ENCODE measurements around the gene PLEKHM2.
A peak's percentile ranks its signal among the peaks of the same experiment; 100 is the strongest.

Gene PLEKHM2

DNA sequence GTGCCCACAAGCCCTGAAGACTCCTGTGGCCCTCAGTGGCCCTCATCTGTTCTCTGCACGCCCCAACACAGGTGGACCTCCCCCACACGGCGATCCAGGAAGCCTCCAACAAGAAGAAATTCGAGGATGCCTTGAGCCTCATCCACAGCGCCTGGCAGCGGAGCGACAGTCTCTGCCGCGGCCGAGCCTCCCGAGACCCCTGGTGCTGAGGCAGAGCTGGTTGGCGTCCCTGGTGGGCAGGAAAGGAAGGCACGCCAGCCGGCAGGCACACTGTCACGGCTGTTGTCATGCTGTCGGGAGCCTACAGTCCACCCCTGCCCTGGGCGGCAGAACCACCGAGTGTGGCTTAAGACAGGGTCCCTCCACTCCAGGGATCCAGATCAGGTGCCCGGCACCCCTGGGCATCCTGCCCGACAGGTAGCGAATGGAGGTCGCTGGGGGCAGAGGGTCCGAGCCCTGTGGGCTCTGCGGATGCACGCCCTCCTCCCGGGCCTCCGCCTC is 49.7 kb downstream of the PLEKHM2 start:
- DNase-seq (ENCODE audit: low read depth in 1 of 2, low spot score in 1 of 2) = no peak
- no peak for TF ChIP-seq JUND (IDR thresholded peaks at IDR 0.05; ENCODE audit: low read depth)
- in situ Hi-C loops (cut with HindIII; ENCODE audit: low pct_unique_long_range_greater_than_20kb, low sequenced_read_pairs) = no loop called here

DNA sequence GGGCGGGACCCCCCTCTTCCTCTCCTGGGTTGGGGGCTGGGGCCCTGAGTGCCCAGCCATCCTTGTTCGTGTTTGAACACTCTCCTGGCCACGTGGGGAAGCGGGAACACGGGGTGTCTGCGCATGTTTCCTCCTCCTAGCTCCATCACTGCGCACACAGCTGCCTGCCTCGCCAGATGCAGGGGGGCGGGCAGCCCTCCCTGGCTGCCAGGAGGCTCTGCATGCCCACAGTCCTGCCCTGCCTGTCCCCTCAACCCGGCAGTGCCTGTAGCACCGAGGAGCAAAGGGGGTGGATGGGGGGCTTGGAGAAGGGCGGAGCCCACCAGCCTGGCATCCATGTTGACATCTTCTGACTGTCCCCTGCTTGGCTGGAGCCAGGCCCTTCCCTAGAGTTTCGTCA is 50.2 kb downstream of the PLEKHM2 start:
- no peak for TF ChIP-seq JUND (IDR thresholded peaks at IDR 0.05; ENCODE audit: low read depth)
- in situ Hi-C loops (cut with HindIII; ENCODE audit: low pct_unique_long_range_greater_than_20kb, low sequenced_read_pairs) = no loop called here
- DNase-seq (ENCODE audit: low read depth in 1 of 2, low spot score in 1 of 2) = no peak

DNA sequence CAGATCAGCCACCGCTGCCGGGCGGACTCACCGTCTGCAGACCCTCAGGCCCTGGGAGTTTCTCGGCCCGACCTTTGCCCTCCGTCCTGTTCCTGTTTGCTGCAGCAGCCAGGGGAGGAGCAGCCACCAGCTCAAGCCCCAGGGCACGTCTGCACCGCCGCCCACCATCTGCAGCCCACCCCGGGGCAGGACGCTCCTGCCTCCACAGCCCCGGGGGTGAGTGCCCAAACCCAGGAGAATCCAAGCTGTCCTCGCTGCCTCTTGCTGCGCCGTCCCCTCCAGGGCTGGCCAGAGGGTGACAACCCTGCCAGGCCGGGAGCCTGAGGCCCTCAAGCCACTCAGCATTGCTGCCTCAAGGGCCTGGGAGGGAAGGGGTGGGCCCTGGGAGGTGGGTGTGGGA is 50.8 kb downstream of the PLEKHM2 start:
- in situ Hi-C loops (cut with HindIII; ENCODE audit: low pct_unique_long_range_greater_than_20kb, low sequenced_read_pairs) = no loop called here
- no peak for DNase-seq (ENCODE audit: low read depth in 1 of 2, low spot score in 1 of 2)
- no peak for TF ChIP-seq JUND (IDR thresholded peaks at IDR 0.05; ENCODE audit: low read depth)

DNA sequence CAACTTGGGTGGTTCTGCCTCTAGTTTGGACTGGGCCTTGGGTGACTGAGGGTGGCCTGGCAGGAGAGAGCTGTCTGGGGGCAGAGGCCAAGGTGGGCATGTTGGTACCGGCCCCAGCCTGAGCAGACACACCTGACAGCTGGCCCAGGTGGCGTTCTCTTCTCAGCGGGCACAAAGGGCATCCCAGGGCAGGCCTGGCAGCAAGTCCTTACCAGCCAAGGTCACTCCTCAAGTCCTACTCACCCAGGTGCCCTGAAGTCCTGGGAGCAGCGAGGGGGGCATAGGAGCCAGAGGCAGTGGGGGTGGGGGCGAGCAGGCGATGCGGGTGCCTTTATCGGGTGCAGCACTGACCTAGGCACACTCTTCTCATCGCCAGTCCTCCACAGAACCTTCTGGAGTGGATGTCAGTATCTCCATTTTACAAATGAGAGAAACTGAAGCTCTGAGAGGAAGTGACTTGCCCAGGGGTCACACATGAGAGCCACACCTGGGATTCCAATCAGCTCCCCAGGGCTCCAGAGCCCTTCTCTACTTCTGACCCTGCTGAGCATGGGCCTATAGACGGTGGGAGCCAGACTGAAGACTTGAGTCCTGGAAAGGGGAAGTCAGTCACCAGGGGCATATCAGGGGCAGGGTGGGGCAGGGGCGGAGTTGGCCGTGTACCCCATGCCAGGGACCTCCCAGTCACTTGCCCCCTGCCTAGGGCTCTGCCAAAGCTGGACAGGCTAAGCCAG is 51.4 kb downstream of the PLEKHM2 start:
- TF ChIP-seq JUND (IDR thresholded peaks at IDR 0.05; ENCODE audit: low read depth) = no peak
- DNase-seq (ENCODE audit: low read depth in 1 of 2, low spot score in 1 of 2) = no peak
- in situ Hi-C loops (cut with HindIII; ENCODE audit: low pct_unique_long_range_greater_than_20kb, low sequenced_read_pairs) = no loop called here

DNA sequence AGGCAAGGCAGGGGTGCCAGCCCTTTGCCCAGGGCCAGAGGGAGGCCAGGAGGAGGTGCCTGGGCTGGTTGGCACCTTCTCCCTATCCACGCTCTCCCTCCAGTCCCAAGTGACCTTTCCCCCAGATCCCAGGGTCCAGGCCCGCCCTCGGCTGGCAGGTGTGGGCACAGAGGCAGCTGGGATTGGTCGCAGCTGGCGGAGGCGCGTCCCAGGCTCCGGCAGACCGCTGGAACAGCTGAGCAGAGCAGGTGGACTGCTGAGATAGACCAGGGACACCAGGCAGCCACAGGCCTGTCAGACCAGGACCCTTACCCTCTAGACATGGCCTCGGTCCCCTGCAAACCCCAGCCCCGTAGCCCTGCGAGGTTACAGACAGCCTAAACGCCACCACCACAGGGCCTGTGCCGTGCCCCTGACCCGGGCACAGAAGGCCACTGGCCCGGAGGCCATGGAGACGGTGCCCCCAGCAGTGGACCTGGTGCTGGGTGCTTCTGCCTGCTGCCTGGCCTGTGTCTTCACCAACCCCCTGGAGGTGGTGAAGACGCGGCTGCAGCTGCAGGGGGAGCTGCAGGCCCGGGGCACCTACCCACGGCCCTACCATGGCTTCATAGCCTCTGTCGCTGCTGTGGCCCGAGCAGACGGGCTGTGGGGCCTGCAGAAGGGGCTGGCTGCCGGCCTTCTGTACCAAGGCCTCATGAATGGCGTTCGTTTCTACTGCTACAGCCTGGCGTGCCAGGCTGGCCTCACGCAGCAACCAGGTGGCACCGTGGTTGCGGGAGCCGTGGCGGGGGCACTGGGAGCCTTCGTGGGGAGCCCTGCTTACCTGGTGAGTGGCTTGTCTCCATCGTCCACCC is 52.1 kb downstream of the PLEKHM2 start, which contains the start of gene SLC25A34:
SLC25A34 (plus strand) TSS at position 221 of the 854 bp plus-strand sequence; CDS start at position 449, 228 bp downstream.
- in situ Hi-C loops (cut with HindIII; ENCODE audit: low pct_unique_long_range_greater_than_20kb, low sequenced_read_pairs) = no loop called here
- no peak for TF ChIP-seq JUND (IDR thresholded peaks at IDR 0.05; ENCODE audit: low read depth)
- DNase-seq (ENCODE audit: low read depth in 1 of 2, low spot score in 1 of 2) = no peak

DNA sequence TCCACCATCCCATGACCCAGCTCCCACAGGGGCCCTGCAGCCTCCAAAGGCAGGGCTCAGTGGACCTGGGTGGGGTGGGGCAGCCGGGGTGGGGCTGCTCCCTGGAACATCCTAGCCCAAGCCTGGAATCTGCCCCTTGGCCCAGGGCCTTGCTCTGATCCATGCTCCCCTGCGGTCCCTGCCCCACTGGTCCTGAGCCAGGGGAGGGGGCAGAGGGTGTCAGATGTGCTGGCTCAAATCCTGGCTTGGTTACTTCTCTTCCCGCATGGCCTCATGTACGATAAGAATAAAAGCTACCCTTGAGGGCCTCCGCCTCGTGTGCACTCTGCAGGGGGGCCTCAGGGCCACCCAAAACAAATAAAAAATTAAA is 52.8 kb downstream of the PLEKHM2 start:
- TF ChIP-seq JUND (IDR thresholded peaks at IDR 0.05; ENCODE audit: low read depth) = no peak
- in situ Hi-C loops (cut with HindIII; ENCODE audit: low pct_unique_long_range_greater_than_20kb, low sequenced_read_pairs) = no loop called here
- DNase-seq (ENCODE audit: low read depth in 1 of 2, low spot score in 1 of 2) = no peak

DNA sequence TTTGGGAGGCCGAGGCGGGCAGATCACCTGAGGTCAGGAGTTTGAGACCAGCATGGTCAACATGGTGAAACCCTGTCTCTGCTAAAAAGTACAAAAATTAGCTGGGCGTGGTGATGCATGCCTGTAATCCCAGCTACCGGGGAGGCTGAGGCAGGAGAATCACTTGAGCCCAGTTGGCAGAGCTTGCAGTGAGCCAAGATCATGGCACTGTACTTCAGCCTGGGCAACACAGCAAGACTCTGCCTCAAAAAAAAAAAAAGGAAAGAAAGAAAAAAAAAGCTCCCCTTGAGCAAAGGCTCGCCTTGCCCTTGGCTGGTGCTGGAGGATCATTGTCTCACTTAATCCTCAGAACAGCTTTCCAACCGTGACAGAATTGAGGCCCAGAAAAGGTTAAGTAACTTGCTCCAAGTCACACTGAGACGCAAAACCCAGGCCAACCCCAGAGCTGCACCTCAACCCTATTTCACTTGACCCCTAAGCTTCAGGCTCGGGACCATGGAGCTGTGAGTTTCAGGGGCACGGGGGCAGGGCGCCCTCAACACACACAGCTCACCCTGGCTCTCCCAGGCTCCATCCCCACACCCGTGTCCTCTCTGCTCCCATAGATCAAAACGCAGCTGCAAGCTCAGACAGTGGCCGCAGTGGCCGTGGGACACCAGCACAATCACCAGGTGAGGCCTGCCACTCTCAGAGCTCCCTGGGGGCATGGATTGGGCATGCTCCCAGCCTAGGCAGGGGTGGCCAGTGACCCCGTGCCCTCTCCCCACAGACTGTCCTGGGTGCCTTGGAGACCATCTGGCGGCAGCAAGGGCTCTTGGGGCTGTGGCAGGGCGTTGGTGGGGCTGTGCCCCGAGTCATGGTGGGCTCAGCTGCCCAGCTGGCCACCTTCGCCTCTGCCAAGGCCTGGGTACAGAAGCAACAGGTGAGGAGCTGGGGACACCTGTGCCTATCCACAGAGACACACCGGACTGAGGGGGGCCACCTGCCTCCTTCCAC is 53.5 kb downstream of the PLEKHM2 start:
- in situ Hi-C loops (cut with HindIII; ENCODE audit: low pct_unique_long_range_greater_than_20kb, low sequenced_read_pairs) = no loop called here
- DNase-seq (ENCODE audit: low read depth in 1 of 2, low spot score in 1 of 2) = no peak
- no peak for TF ChIP-seq JUND (IDR thresholded peaks at IDR 0.05; ENCODE audit: low read depth)

DNA sequence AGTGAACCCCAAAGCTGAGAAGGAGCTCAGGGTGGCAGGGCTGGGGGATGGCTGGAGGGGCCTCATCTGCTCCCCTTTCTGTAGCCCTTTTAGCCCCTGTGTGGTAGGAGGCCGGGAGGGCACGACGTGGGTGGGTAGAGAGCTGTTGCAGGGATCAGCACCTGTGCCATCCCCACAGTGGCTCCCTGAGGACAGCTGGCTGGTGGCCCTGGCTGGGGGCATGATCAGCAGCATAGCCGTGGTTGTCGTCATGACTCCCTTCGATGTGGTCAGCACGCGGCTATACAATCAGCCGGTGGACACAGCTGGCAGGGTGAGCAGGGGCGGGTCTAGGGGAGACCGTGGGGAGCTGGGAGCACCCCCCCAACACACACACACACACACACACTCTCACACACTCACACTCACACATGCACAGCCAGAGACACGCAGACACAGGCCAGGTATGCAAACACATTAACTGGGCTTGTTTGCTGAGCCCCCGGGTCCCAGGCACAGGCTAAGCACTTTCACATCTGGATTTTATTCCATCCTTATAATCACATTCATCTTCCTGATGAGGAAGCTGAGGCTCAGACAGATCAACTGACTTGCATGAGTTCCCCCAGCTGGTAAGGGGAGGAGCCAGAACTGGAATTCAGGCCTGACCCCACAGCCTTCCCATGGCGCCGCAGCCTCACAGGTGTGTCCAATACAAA is 54.4 kb downstream of the PLEKHM2 start:
- DNase-seq (ENCODE audit: low read depth in 1 of 2, low spot score in 1 of 2) = no peak

DNA sequence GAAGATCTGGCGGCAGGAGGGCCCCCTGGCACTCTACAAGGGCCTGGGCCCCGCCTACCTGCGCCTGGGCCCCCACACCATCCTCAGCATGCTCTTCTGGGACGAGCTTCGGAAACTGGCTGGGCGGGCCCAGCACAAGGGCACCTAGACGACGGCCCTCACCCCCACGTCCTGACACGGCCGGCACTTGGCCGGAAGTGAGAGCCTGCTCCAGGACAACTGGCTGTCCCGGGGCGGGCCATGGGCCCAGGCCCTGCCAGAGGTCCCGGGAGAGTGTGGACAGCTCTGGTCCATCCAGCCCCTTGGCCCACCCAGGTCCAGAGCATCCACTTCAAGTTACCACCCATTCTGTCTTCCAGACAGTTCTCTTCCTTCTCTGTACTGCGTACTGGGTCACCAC is 55.1 kb downstream of the PLEKHM2 start:
- no peak for DNase-seq (ENCODE audit: low read depth in 1 of 2, low spot score in 1 of 2)
- in situ Hi-C loops (cut with HindIII; ENCODE audit: low pct_unique_long_range_greater_than_20kb, low sequenced_read_pairs) = no loop called here
- no peak for TF ChIP-seq JUND (IDR thresholded peaks at IDR 0.05; ENCODE audit: low read depth)

More for the DNA sequence above, 54.4 kb downstream of the PLEKHM2 start:
- in situ Hi-C loops (cut with HindIII; ENCODE audit: low pct_unique_long_range_greater_than_20kb, low sequenced_read_pairs) = no loop called here
- TF ChIP-seq JUND (IDR thresholded peaks at IDR 0.05; ENCODE audit: low read depth) = no peak

DNA sequence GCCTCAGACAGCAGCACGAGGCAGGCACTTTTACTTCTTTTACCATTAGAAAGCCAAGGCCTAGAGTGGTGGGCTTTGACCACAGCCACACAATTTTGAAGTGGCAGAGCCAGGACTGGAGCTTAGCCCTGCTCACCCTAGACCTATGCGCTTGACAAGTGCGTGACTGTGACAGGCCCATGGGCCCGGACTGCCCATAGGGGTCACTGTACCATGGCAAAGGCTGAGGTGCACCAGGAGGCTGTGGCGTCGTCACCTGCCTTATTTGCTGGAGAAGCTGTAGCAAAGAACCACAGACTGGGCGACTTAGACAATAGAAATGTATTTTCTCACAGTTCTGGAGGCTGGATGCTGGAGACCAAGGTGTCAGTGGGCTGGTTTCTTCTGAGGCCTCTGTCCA is 55.6 kb downstream of the PLEKHM2 start:
- in situ Hi-C loops (cut with HindIII; ENCODE audit: low pct_unique_long_range_greater_than_20kb, low sequenced_read_pairs) = no loop called here
- DNase-seq (ENCODE audit: low read depth in 1 of 2, low spot score in 1 of 2) = no peak

DNA sequence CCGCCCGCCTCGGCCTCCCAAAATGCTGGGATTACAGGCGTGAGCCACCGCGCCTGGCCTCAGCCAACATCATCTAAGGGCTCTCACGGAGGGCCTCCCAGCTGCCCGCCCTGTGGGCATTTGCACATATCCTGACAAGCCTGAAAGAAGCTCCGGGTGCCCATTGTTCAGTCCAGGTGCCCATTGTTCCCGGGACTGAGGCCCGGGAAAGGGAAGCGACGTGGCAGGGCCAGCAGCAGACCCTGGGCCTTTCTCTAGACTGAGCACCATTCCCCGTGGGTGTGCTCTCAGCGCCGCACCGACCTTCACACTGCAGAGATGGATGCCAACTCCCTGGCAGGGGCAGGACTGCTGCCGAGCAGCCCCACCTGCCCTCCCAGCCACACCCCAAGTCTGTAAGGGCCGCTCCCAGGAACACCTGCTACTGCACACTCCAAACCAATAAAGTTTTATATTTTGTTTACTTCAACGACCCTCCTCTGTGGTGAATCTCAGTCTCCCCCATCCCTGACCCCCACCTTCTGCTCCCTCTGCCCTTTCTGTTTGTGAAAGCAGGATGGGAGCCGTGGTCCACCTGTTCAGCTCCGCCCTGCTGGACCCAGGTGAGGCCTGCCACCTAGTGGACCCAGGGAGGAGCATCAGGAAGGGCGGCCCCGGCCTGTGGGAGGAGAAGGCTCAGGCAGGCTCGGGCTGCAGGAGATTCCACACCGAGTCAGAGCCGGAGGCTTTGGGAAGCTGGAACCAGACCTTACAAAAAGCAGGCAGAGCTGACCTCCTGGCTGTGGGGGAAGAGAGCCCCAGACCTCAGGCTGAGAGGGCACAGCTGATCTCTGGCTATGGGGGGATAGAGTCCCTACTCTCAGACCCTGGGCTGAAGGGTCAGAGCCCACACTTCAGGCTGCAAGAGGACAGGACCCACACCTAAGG is 57.1 kb downstream of the PLEKHM2 start:
- TF ChIP-seq JUND (IDR thresholded peaks at IDR 0.05; ENCODE audit: low read depth) = no peak
- in situ Hi-C loops (cut with HindIII; ENCODE audit: low pct_unique_long_range_greater_than_20kb, low sequenced_read_pairs) = no loop called here
- peak; percentile 84 to 90 for DNase-seq (ENCODE audit: low read depth in 1 of 2, low spot score in 1 of 2)

More for the DNA sequence above, 55.6 kb downstream of the PLEKHM2 start:
- TF ChIP-seq JUND (IDR thresholded peaks at IDR 0.05; ENCODE audit: low read depth) = no peak

Measured in T47D (cell line).